HG03520 (cell line): ENCODE results near the gene CEBPE.

Experiments
- ATAC-seq: cut with Tn5 transposase; IDR thresholded peaks from one replicate; pipeline ENCODE4 v1.9.1; 2021; ENCODE audit warnings: mild to moderate bottlenecking, moderate library complexity; ENCODE audit not compliant: unreplicated experiment

Gene CEBPE

DNA sequence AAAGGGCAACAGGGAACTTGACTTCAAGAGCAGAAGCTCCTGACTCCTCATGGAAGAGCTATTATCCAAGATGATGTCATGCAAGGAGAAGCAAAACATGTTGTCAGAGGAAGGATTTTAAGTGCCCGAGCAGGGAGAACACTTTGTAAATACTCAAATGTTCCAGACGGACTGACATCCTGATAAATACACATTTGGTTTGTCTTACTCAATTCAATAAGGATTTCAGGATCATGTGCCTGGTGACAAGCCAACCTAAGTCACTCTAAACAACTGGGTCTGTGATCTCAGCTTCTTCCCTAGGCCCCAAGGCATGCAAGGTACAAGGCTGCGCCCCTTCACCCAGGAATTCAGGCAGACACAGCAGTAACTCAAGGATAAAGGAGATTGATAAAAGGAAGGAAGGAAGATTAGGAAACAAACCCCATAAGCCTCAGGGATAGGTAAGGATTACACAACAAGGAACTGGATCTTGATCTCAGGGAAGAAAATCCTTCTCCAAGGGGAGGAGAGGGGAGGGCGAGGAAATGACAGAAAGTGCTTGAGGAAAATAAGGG, 26.8 kb upstream of the CEBPE start:
- ATAC-seq = no peak

DNA sequence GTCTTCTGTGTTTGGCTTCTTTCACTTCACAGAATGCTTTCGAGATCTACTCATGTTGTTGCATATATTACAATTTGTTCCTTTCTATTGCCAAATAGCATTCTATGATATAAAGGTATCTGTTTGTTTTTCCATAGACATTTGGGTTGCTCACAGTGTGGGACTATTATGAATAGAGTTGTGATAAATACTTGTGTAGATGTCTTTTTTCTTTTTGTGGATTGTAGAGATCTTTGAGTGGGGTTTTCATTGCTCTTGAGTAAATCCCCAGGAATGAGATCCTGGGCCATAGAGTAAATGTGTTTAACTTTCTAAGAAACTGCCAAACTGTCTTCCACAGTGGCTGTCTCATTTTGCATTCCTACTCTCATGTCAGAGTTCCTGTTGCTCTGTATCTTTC, 24.9 kb upstream of the CEBPE start:
- ATAC-seq = no peak

DNA sequence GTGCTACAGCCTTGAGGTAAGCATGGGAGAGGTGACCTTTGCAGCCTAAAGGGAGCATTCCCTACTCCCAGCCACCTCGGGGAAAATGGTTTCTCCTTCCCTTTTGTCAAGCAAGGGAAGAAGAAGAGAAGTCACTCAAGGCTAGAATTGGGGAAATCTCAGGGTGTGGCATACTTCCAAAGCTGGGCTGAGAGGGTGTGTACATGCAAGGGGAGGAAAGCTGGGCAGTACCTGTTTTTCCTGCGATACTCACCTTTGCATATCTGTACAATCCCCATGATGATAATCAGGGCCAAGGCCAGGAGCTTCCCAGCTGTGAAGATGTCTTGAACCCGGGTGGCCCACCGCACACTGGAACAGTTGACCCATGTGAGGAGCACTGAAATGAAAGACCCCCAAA, 23.8 kb upstream of the CEBPE start:
- ATAC-seq = no peak

DNA sequence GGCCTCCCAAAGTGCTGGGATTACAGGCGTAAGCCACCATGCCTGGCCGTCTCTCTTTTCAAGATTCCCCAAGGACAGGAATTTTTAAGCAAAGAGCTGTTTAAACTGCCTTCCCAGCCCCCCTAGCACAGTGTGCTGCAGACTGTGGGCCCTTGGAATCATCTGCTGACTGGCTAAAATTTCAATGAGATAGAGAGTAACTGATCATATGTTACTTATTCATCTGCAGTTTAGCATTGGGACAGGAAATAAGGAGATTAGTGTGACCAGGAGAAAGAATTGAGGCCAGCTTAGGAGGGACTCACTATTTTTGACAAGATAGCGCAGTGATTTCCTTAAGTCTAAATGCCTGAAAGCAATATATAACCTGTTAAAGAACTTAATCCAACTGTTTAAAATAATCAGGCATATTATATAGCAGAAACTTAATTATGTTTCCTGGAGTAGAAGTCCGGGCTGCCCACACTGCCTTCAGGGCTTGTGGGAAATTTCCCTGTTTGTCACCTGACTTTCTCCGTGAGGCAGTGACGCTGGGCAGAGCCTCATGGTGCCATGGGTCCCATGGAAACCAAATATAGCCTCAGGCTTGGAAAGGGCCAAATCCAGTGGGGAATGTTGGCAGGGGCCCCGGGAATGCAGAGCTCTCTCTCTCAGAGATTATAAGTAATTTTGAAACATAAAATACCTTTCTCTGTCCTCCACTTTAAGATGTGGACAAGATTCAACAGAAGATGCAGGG, 22.8 kb upstream of the CEBPE start:
- ATAC-seq = no peak

DNA sequence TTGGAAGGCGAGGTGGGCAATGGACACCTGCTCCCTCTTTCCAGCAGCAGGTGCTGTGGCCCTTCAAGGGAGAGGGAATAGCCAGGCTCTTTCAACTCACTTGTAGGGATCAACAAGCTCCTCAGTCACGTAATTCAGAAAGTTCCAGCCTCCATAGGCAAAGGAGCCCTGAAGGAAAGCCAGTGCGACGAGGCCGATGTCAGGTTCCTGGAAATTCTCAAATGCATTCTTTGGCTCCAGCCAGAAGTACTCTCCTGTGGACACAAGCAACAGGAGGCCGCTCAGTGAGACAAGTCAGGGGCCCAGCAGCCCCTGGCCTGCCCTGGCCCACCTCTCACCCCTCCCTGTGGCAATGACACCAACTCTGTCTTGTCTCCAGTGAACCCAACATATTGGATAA, 21.3 kb upstream of the CEBPE start:
- ATAC-seq = no peak

DNA sequence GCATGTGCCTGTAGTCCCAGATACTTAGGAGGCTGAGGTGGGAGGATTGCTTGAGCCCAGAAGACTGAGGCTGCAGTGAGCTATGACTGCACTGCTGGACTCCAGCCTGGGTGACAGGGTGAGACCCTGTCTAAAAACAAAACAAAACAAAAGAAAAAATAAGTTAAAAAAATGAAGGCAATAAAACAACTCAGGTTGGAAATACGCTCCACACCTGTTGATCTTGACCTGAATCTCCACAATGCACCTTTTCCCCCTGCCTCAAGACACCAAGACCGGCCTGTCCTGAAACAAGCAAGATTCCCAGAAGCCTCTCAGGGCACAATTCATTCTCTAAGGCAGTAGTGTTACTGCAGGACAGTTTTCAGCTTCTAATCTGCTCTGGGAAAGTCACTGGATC, 20.8 kb upstream of the CEBPE start:
- ATAC-seq = no peak

DNA sequence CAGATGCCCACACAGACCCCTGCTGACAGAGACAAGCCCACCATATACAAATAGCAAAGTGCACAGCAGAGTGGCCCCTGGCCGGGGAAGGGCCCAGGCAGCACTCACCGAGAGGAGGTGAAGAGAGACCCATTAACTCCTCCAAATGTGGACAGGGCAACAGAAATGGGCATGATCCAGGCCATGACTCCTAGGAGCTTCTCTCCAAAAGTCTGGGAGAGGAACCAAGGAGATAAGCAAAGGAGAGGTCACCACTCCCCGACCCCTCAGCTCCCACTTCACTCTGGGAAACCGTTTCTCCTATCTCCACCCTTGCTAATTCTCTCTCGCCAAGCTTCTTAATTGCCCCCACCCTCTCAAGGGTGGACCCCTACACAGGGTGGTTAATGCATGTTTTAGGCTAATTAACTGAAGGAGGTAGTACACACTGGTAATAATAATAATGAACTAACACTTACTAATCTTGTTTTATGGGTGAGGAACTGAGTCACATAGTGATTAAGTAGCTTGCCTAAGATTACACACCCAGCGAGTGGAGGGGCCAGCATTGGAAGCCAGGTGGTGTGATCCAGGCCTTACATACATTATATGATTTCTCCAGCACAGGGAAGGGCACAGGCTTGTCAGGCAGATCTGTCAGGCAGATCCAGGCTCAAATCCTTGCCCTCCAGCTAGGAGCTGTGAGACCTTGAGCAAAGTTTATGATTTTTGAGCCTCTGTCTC, 18.9 kb upstream of the CEBPE start:
- ATAC-seq = no peak

DNA sequence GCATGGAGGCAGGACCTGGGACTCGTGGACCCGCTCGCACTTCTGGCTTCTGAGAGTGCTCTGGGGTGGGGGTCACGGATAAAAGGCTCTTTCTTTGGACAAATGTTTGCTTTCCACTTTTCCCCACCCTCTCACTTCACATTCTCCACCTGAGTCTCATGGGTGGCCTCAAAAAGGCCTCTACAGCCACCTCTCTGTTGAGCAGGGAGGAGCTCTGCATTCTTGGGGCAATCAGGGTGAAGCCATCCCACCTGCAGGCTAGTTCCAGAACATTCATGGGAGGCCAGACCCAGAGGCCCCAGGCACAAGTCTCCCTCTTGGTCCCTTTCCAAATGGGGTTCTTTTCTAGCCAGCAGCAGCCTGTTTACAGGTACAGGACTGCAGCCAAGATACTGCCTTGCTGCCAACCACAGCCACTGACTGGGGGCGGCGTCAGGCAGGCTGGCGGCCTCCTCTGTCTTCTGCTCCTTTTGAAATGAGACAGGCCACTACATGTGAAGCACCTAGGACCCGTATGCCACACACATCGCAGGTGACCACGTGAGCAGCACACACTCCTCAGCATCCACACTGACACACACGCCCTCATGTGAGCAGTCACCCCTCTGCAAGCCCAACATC, 18.2 kb upstream of the CEBPE start:
- ATAC-seq = no peak

DNA sequence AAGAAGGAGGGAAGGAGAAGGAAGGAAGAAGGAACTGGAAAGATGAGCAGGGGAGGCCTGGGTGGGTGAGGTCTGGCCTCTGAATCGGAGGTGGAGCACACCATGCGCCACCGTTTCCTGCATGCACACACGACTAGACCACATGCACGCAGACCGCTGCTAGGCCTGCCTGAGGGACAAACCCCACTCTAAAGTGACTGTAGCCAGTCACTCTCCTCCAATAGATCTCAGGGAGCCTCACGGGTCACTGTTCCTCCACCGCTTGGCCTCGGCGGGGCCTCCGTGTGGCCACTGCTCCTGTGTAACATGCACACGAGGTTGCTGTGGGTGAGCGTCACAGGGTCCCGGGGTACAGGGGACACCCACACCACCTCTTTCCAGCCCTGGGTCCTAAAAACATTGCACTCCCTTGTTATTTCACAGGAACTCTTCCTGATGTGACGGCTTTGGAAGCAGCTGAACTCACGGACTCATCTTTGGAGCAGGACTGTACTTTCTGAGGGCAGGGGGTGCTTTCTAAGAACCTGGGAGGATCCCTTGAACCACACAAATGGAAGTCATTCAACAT, 17.6 kb upstream of the CEBPE start:
- no peak for ATAC-seq

DNA sequence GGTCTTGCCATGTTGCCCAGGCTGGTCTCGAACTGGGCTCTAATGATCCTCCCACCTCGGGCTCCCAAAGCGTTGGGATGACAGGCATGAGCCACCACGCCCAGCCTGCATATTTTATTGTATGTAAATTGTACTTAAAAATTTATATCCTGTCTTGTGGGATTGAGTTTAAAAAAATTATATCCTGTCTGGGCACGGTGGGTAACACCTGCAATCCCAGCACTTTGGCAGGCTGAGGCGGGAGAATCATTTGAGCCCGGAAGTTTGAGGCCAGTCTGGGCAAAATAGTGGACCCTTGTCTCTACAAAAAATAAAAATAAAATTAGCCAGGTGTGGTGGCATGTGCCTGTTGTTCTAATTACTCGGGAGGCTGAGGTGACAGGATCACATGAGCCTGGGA, 13.9 kb upstream of the CEBPE start:
- no peak for ATAC-seq

DNA sequence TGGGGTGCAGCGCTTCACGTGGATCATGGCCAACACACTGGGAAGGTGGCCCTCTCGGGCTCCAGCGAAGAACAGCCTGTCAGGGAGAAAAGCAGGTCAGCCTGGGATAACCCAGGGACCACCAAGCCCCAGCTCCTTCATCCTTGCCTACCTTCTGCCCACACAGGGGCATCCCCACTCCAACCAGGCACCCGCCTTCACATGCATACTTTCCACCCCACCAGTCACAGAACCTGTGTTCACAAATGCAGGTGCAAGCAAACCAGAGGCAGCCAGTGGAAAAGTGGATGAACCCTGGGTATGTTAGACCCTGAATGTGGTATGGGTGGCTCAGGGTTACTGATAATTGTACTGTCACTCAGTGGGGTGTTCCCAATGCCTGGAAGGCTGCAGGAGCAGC, 12.4 kb upstream of the CEBPE start:
- no peak for ATAC-seq

DNA sequence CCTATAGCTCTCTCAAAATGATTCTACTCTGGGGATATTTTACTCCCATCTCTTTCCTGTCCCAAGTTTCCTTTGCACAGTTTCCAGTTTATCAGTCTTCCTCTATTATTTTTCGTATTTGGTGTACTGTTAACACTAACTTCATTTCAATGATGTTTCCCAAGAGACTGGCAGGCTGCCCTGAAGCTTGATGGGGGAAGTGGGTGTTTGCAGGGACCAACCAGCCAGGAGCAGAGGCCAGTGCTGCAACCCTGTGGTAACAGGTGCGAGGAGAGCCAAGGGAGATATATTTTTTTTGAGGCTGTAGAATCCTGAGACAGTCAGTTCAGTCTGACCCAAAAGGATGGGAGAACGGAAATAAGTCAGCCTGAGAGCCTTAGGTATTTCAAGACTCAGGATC, 11.8 kb upstream of the CEBPE start:
- ATAC-seq = no peak

DNA sequence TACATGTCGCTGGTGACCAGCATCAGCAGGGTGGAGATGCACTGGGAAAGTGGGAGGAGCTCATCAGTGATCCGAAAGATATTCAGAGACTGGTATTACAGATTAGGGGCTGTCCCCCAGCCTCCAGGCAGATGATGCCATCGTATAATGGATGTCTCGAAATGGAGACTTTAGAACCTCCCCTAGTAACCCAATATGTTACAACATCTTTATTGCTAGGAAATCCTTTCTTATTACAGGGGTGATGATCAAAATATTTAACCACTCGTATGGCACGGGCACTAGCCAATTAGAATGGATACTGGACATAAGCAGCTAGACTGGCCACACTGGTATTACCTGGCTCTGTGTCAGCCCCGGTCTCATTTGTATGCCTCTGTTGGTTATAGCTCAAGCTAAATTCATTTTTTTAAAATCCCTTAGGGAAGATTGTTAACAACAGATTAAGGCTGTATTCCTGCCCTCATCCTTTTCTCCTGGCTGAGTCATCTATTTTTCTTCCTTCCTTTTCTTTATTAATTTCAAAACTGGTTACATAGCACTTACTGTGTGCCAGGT, 10.8 kb upstream of the CEBPE start:
- no peak for ATAC-seq

DNA sequence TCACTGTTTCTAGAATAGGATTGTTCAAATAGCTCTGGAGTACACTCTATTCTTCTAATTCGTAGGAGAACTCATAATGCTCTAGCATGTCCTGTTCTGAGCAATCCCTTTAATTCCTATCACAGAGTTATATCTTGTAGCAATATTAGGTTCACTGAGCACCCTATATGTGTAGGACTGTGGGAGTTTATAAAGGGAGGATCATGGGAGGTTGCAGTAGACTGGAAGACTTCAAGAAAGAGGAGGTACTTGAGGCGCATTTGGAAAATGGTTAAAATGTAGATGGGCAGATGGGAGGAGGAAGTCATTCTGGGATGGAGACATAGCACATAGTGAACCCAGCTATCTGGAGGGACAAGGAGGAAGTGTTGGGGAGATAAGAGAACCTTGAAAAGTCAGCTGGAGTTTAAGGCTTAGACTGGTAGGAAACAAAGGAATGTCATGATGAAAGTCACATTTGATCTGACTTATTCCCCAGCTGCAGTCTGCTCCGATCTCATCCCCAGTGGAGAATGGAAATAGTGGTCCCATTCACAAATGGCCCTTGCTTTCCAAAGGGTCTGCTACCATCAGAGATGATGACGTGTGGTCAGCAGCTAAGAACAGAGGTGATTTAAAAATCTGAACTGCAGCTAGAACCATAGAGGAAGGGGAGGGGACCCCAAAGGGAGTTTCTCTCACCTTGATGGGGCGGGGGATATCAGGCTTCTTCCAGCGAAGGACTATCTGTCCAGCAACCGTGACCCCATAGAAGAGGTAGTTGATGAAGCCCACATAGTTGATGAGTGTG, 10.1 kb upstream of the CEBPE start:
- no peak for ATAC-seq

DNA sequence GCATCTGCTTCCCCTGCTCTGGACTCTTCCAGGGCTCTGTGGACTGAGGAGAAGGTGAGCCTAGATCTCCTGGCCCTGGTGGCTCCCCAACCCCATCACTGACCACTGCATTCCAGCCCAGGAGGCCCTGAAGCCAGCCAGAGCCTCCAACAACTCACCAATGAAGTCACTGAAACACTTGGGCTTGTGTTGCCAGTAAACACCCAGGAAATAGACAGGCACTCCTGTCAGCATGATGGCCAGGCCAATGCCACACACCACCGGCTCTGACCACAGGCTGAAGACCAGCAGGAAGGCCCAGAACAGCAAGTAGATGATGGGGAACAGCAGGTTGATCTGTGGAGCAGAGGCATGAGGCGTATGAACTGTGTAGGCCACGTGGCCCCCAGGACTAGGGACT, 8.8 kb upstream of the CEBPE start:
- ATAC-seq = no peak

DNA sequence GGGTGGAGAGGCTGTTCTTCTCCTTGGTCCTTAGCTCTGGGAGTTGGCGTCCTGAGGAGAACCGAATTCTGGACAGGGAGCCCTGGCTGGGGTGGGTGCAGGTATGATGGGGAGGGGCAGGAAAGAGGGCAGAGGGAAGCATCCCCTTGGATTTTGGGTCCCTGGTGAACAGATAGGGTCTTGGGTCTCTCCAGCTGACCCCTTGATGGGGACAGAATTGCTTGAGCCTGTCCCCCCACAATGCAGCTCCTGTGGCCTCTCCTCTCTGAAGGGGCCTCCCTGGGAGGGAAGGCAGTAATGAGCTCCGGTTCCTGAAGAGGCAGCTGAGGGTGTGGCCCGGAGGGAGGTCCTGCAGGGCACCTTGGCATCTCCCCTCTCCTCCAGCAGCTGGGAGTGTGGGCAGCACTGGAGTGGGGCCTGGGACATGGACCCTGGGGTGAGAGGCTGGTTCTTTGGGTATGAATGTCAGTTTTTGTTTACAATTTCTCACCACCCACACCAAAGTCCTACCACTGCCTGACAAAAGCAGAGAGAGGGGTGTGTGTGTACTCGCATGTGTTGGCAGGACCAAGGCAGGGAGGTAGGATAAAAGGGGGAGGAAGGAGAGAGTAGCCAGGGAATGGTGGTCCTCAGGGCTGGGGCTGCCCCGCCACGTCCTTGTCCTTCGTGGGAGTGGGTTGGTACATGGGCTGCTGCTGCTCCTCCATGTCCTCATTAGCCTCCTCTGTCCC, 7.7 kb upstream of the CEBPE start:
- no peak for ATAC-seq

DNA sequence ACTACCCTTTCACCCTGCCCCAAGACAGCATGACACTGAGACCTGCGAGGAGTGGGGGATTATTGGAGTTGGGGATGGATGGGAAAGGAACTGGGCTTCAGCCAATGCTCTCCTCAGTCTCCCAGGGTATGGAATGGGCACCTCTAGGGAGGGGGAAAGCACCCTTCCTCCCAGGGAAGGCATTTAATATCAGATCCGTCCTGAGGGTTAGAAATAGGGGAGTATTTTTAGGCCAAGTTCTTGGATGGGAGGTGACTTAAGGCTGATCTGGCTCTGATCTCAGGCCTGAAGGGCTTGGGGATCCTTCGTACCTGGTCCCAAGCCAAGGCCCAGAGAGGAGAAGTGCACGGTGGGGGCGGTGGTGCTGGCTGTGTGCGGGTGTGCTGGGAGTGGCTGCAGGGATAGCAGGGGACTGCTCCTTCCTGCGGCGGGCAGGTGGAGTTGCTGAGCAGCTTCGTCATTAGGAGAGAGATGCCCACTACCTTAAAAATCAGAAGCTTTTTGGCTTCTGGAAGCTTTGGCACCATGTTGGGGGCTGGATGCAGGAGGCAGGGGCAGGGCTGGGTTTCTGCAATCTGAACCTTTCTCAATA, 7.0 kb upstream of the CEBPE start:
- no peak for ATAC-seq

DNA sequence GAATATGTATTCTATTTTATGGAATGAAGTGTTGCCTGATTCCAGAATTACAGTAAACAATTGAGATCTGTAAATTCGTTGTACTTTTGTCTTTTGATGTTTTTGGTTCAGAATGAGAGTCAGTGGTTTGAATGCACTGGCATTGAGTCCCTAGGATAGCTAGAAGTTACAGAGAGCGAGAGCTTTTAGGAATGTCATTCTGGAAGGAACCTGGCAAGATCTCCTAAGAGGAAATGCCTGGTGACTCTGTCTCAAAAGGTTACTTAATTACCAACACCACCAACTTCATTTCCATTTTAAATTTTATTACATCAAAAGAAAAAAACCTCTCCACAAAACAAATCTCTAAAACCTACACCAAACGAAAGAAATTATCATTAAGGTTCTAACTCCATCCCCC, 6.0 kb upstream of the CEBPE start:
- no peak for ATAC-seq

DNA sequence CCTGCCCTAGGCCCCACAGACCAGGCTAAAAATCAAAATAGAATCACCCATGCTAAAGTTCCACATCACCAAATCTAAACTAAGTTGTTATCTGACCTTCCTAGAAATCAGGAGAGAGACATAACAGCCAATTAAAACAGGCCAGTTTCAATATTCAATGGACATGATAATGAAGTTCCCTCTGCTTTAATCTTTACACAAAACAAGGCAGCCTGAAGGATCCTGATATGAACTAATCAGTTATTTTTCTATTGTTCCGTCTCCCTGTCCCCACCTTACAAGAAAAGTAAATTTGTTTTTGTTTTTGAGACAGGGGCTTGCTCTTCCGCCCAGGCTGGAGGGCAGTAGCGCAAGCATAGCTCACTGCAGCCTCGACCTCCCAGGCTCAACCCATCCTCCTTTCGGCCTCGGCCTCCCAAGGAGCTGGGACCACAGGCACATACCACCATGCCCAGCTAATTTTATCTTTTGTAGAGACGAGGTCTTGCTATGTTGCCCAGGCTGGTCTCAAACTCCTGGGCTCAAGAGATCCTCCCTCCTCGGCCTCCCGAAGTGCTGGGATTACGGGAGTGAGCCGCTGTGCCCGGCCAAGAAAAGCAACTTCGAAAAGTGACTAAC, 5.4 kb upstream of the CEBPE start:
- ATAC-seq = no peak
